Stimulated activated CD4-positive, alpha-beta T cell treated with anti-CD3 and anti-CD28 coated beads, Interleukin-2, amount 100 ng/mL, for 48 hours (primary cell): ENCODE data around the gene ITGBL1.

Experiments
- DNase-seq, 2 donors: peaks; one replicate each; pipeline ENCODE4 v3.0.0-alpha.2; 2020

The ITGBL1 gene

DNA sequence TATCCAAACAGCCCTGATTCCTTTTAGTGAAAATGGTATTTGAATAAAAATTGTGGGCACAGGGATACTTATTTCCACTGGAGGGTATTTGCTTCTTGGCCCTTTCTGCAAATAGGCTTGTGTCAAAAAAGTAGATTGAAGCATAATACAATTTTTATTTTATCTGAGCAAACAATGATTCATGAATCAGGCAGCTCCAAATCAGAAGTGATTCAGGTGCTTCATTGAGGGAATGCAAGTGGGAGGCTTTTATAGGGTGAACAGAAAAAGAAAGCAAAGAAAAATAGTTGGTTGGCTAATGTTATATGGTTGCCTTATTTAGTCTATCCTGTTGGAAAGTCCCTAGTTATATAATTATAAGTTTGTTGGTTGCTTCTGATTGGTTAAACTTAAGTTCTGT, 117.9 kb downstream of the ITGBL1 start:
- no peak for DNase-seq

GRCh38 chr13:101572456-101572855, 120.0 kb downstream of the ITGBL1 start:
- no peak for DNase-seq

GRCh38 chr13:101575581-101575980, 123.1 kb downstream of the ITGBL1 start:
- DNase-seq = no peak

GRCh38 chr13:101576455-101576854, 124.0 kb downstream of the ITGBL1 start:
- no peak for DNase-seq

DNA sequence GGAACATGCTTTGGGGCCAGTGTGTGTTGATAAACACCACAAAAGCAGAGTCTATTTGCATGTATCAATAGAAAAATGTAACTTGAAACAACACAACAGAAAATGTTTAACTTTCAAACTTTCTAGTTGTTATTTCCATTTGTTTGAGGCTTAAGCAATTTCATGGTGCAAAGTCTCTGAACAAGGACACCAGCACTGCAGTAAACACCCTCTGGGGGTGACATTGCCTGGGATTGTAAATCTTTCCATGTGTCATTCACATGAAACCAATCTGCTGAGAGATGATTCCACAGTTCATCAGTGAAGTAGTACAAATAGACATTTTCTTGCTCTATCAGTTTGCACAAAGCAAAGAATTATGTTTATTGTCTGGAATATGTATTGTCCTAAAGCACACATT, 124.5 kb downstream of the ITGBL1 start:
- DNase-seq = no peak

DNA sequence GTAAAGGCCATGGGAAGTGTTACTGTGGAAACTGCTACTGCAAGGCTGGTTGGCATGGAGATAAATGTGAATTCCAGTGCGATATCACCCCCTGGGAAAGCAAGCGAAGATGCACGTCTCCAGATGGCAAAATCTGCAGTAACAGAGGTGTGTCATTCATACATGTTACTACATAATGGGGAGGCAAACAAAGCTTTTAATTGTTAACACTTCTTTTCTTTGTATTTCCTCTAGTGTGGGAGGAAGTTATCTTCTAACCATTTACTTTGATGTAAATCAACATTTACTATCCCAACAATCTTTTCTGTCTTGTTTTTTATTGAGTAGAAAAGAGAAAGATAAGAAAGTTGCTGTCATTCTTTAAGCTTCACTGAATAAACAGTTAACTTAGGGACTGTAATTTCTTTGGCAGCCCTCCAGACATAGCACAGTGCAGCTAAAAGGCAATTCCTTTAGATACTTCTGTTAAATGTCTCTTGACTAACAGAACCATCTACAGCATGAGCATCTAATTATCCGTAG, 126.9 kb downstream of the ITGBL1 start:
- DNase-seq = no peak

DNA sequence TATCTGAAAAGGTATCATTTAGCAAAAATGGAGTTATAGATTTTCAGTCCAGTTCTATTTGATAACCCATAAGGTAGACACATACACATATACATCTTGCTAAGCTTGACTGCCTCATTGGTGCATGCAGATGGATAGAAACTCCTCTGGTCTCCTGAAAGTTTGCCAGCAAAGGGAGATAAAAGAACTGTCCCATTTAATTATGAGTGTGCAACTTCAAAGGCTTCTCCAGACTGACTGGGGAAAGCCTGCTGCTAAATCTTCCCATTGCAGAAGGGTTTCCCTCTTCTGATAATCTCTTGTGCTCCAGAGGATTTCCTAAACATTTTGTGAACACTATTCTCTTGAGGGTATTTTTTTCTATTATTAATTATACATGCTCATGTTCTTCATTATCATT, 131.9 kb downstream of the ITGBL1 start:
- DNase-seq = no peak

- DNase-seq = no peak
Observed at GRCh38 chr13:101590479-101590878, 138.0 kb downstream of the ITGBL1 start.

DNA sequence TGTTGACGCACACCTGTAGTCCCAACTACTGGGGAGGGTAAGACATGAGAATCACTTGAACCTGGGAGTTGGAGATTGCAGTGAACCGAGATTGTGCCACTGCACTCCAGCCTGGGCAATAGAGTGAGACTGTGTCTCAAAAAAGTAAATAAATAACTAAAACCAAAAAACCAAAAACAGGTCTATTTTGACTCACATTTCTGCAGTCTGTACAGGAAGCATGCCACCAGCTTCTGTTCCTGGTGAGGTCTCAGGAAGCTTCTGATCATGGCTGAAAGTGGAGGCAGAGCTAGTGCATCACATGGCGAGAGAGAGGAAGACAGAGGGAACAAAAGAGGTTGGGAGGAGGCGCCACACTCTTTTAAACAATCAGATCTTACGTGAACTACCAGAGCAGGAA, 142.5 kb downstream of the ITGBL1 start:
- no peak for DNase-seq

GRCh38 chr13:101596803-101597202, 144.3 kb downstream of the ITGBL1 start:
- no peak for DNase-seq

GRCh38 chr13:101611491-101612475, 159.3 kb downstream of the ITGBL1 start:
- DNase-seq = no peak

- no peak for DNase-seq
Observed at GRCh38 chr13:101612735-101613134, 160.3 kb downstream of the ITGBL1 start.

GRCh38 chr13:101614491-101614890, 162.0 kb downstream of the ITGBL1 start:
- no peak for DNase-seq

- no peak for DNase-seq
Observed at GRCh38 chr13:101618440-101619187, 166.1 kb downstream of the ITGBL1 start.

DNA sequence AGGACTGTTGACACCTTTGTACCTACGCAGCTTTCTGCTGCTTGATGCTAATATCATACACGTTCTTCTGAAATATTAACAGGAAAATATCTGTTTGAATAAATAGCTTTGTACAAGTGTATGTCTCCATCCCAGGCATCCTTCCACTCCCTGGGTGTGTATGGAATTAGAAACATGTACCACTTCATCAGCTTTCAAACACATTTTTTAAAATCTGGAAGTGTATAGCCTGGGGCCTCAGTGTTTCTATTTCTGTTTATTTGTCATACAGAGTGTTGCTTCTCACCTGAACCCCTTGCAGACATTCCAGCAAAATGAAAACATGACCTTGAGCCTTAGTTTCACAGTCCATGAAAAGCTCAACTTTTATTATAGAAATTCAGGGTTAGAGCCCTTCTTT, 168.6 kb downstream of the ITGBL1 start:
- DNase-seq = no peak

GRCh38 chr13:101623470-101624209, 171.2 kb downstream of the ITGBL1 start:
- no peak for DNase-seq

GRCh38 chr13:101624210-101624922, 171.9 kb downstream of the ITGBL1 start:
- DNase-seq = no peak

- DNase-seq = no peak
Observed at GRCh38 chr13:101624981-101625380, 172.5 kb downstream of the ITGBL1 start.

GRCh38 chr13:101626925-101627555, 174.6 kb downstream of the ITGBL1 start:
- no peak for DNase-seq

GRCh38 chr13:101627556-101627943, 175.1 kb downstream of the ITGBL1 start:
- DNase-seq = no peak

GRCh38 chr13:101628900-101629299, 176.4 kb downstream of the ITGBL1 start:
- no peak for DNase-seq

DNA sequence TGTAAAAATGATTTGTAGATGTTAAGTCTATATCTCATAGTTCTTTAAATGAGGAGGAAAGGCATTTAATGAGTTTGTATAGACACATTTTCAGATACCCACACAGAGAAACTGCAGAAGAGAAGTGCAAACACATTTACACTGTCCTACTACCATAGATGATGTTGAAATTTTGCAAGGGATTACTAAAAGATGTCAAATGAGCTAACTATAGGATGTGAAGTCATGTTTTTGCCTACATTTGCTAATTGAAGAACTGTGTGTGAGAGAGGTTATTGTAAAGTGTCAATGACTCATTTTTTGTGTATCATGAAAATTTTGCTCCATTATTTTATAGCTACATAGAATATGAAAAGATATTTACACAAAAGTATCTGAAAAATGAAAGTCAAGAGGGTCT, 178.9 kb downstream of the ITGBL1 start:
- DNase-seq = no peak
